Measurements from ENCODE around the gene ERVW-1. TPM values are rescaled to one million over a fixed set of nuclear protein-coding genes. Genes with fewer than 3 reads are reported as not detected.
"Not testable (repeated sequence)": the region's sequence is repeated elsewhere in the genome, so short reads cannot be mapped to it uniquely, and the experiment has no call there.

Gene ERVW-1
- total and polyA plus RNA-seq, 9 donors, result 0.06 TPM; not detected in 8

- no peaks in the 10 kb centered on the region for H3K36me3 ChIP-seq
Observed at GRCh38 chr7:92451645-92452044, 26.1 kb downstream of the ERVW-1 start.

GRCh38 chr7:92448205-92448747 lies 29.5 kb downstream of the ERVW-1 start:
- Histone ChIP-seq H3K36me3 (no peaks in the 10 kb centered on the region), H3K27ac (peak overlapping the region; percentile 80 to 95), H3K27me3 (no peaks in the 10 kb centered on the region), H3K4me1 (ENCODE audit: insufficient read depth) (peaks cover 1% of the 10 kb centered on the region), H3K4me3 (peak overlapping the region; percentile 98), H3K9me3 (no peaks in the 10 kb centered on the region)
- peak; percentile 38 to 65 (median 54) for DNase-seq
- no peak for TF ChIP-seq POLR2A (IDR thresholded peaks at IDR 0.05)
- TF ChIP-seq, protein P1, sequence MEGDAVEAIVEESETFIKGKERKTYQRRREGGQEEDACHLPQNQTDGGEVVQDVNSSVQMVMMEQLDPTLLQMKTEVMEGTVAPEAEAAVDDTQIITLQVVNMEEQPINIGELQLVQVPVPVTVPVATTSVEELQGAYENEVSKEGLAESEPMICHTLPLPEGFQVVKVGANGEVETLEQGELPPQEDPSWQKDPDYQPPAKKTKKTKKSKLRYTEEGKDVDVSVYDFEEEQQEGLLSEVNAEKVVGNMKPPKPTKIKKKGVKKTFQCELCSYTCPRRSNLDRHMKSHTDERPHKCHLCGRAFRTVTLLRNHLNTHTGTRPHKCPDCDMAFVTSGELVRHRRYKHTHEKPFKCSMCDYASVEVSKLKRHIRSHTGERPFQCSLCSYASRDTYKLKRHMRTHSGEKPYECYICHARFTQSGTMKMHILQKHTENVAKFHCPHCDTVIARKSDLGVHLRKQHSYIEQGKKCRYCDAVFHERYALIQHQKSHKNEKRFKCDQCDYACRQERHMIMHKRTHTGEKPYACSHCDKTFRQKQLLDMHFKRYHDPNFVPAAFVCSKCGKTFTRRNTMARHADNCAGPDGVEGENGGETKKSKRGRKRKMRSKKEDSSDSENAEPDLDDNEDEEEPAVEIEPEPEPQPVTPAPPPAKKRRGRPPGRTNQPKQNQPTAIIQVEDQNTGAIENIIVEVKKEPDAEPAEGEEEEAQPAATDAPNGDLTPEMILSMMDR (IDR thresholded peaks at IDR 0.05), result peak in 1 of 3 donors; percentile 31
- WGBS, 3 donors, result 1% methylated on average over 11 of the region's 11 CpGs
- intact Hi-C loops (cut with DNase I), result loop anchor here in 2 of 4 donors (5.0 to 10.0 kb wide), 3 partner anchors 203 to 566 kb away; partner anchors contain the start of genes ANKIB1 (in 1 of the 2), KRIT1 (in 1 of the 2), LRRD1 (in 1 of the 2) and MTERF1 (in 1 of the 2)

More at GRCh38 chr7:92451645-92452044, 26.1 kb downstream of the ERVW-1 start:
- no peaks in the 10 kb centered on the region for H3K9me3 ChIP-seq
- peaks cover 1% of the 10 kb centered on the region for H3K4me1 ChIP-seq (ENCODE audit: insufficient read depth)
- intact Hi-C loops (cut with DNase I), result no loop called here
- DNase-seq, result no peak
- no peak overlapping the region for H3K4me3 ChIP-seq
- TF ChIP-seq, protein P1 (IDR thresholded peaks at IDR 0.05), result no peak
- no peak for TF ChIP-seq EP300 (IDR thresholded peaks at IDR 0.05)
- TF ChIP-seq POLR2A (IDR thresholded peaks at IDR 0.05), result no peak
- no peak overlapping the region for H3K27ac ChIP-seq
- no peaks in the 10 kb centered on the region for H3K27me3 ChIP-seq
- 95 to 96% (median 95%) methylated on average over 2 of the region's 2 CpGs for WGBS, 3 donors

- TF ChIP-seq EP300 (IDR thresholded peaks at IDR 0.05), result no peak
- peak; percentile 70 for TF ChIP-seq POLR2A (IDR thresholded peaks at IDR 0.05)
- TF ChIP-seq, protein P1 (IDR thresholded peaks at IDR 0.05), result peak in 2 of 3 donors; percentile 91 to 93
- no peaks in the 10 kb centered on the region for H3K36me3 ChIP-seq
- no peaks in the 10 kb centered on the region for H3K9me3 ChIP-seq
- WGBS, 3 donors, result 0 to 1% (median 1%) methylated on average over 47 to 87 of the region's 87 CpGs
- peaks cover 1% of the 10 kb centered on the region for H3K4me1 ChIP-seq (ENCODE audit: insufficient read depth)
- no peaks in the 10 kb centered on the region for H3K27me3 ChIP-seq
- H3K4me3 ChIP-seq, result peak within 1 kb of the TSS; percentile 98
- peak; percentile 92 to 94 (median 93) for DNase-seq
- peak within 1 kb of the TSS; percentile 80 to 95 for H3K27ac ChIP-seq
- intact Hi-C loops (cut with DNase I), result loop anchor here in 2 of 4 donors (5.0 to 10.0 kb wide), 3 partner anchors 203 to 565 kb away; partner anchors contain the start of genes ANKIB1 (in 1 of the 2), KRIT1 (in 1 of the 2), LRRD1 (in 1 of the 2) and MTERF1 (in 1 of the 2)
Observed at GRCh38 chr7:92447345-92448204, 30.2 kb downstream of the ERVW-1 start, which contains the start of gene GATAD1. GATAD1 (plus strand) TSS chr7:92447482; CDS start chr7:92447730, 248 bp downstream.

DNA sequence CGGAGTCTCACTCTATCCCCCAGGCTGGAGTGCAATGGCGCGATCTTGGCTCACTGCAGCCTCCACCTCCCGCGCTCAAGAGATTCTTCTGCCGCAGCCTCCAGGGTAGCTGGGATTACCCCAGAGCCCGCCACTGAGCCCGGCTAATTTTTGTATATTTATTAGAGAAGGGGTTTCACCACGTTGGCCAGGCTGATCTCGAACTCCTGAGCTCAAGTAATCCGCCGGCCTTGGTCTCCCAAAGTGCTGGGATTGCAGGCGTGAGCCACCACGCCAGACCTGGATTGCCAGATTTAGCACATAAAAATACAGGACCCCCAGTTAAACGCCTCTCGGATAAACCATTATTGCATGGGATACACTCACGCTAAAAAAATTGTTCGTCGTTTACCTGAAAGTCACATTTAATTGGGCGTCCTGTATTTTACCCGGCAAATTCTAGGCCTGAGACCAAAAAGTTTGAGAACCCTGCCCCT lies 30.8 kb downstream of the ERVW-1 start:
- Histone ChIP-seq H3K4me1 (ENCODE audit: insufficient read depth) (peaks cover 1% of the 10 kb centered on the region), H3K27ac (no peak overlapping the region), H3K9me3 (no peaks in the 10 kb centered on the region), H3K27me3 (no peaks in the 10 kb centered on the region), H3K36me3 (no peaks in the 10 kb centered on the region), H3K4me3 (peak overlapping the region; percentile 98)
- no peak for TF ChIP-seq EP300 (IDR thresholded peaks at IDR 0.05)
- TF ChIP-seq, protein P1 (IDR thresholded peaks at IDR 0.05), result peak in 1 of 3 donors; percentile 77
- no peak for TF ChIP-seq POLR2A (IDR thresholded peaks at IDR 0.05)
- DNase-seq, result peak in 3 of 5 donors; percentile 20 to 47 (median 45)
- intact Hi-C loops (cut with DNase I), result loop anchor here in 2 of 4 donors (5.0 to 10.0 kb wide), 3 partner anchors 202 to 565 kb away; partner anchors contain the start of genes ANKIB1 (in 1 of the 2), KRIT1 (in 1 of the 2), LRRD1 (in 1 of the 2) and MTERF1 (in 1 of the 2)
- WGBS, 3 donors, result 48 to 55% (median 53%) methylated on average over 21 of the region's 21 CpGs

- H3K4me1 ChIP-seq (ENCODE audit: insufficient read depth); H3K27me3 ChIP-seq; DNase-seq; H3K36me3 ChIP-seq; H3K9me3 ChIP-seq; H3K27ac ChIP-seq; H3K4me3 ChIP-seq: not testable (repeated sequence)
- 86 to 96% (median 94%) methylated on average over 2 of the region's 2 CpGs for WGBS, 3 donors
- intact Hi-C loops (cut with DNase I), result loop anchor here in 1 of 4 donors (10.0 kb wide), 1 partner anchor 198 kb away; the partner anchor contains the start of genes ANKIB1 and KRIT1
Observed at GRCh38 chr7:92442720-92443119, 35.0 kb downstream of the ERVW-1 start.

Data from ovary (tissue), 9 donors.